ENCODE data around the gene MRPS23. TPM values are rescaled to one million over a fixed set of nuclear protein-coding genes. Genes with fewer than 3 reads are reported as not detected.

Gene MRPS23
- total and polyA plus RNA-seq, 2 of the 8 experiments (the other 6 are each of a cell fraction or from before 2014, with no cell fraction given): 38.6 to 60.4 TPM

DNA sequence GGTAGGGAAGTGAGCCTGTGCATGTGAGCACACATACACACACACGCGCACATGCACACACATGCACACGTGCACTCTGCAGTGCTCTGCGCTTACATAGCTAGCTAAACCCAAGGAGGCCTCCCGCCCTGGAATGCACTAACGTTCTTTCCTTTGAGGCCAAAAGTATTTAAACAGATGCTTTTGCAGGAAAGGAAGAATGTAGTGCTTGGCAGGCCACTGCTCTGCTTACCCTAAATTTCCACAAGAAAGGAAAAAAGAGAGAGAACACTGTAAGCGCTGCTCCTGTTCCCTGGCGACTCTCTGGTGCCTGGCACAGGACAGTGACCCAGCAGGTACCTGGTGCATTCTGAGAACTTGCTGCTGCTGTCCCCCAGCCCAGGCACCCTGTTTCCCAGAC lies 31.3 kb upstream of the MRPS23 start:
- ChIA-PET CTCF (ENCODE audit: partially characterized antibody) (interaction anchor here (1.6 to 20.7 kb wide), 4 partner anchors 11 to 27 kb away, joined by 4 to 221 read pairs (median 107); no protein-coding TSS in a partner anchor), POLR2A (ENCODE audit: partially characterized antibody) (interaction anchor here (0.9 to 4.2 kb wide), 10 partner anchors 10 to 120 kb away, joined by 3 to 15 read pairs (median 4); partner anchors contain the start of gene VEZF1)
- H3K9ac ChIP-seq (replicated peaks in 1 of 4; ENCODE audit: extremely low read depth in 1 of 4, low read depth in 3 of 4, low read length in 3 of 4): no peak overlapping the region

More for the DNA sequence above, 31.3 kb upstream of the MRPS23 start:
- peaks cover 21 to 41% (median 24%) of the 10 kb centered on the region in 4 experiments for H3K4me1 ChIP-seq (replicated peaks in 1 of 4; ENCODE audit: control insufficient read depth in 3 of 4, insufficient read depth in 4 of 4, low read length in 3 of 4)
- no peaks in the 10 kb centered on the region for H3K79me2 ChIP-seq (ENCODE audit: control insufficient read depth in 1 of 2, insufficient read depth in 2 of 2, low read length in 2 of 2)
- peak overlapping the region; percentile 93; the same call in 1 of the 2 replicates for H2BK5ac ChIP-seq (ENCODE audit: low read depth, low read length)
- TF ChIP-seq FOSL1 (IDR thresholded peaks at IDR 0.05; ENCODE audit: insufficient read depth, low read depth, low read length): no peak
- TF ChIP-seq TEAD4 (IDR thresholded peaks at IDR 0.05; ENCODE audit: low read depth, low read length): peak; percentile 83
- H3K9me3 ChIP-seq (ENCODE audit: insufficient read depth in 2 of 2, low read depth in 1 of 2, low read length in 1 of 2): no peaks in the 10 kb centered on the region
- H3K4me2 ChIP-seq (ENCODE audit: insufficient read depth in 1 of 2, low read depth in 2 of 2, low read length in 2 of 2): peak overlapping the region; percentile 29 to 50
- peak overlapping the region; percentile 93 for H2BK20ac ChIP-seq (ENCODE audit: low read length)
- H3K23me2 ChIP-seq (ENCODE audit: low read depth, low read length): peaks cover 2% of the 10 kb centered on the region; the same call in 1 of the 2 replicates
- H4K8ac ChIP-seq (ENCODE audit: extremely low read depth, insufficient read depth, low read length): peak overlapping the region; percentile 30; the same call in 1 of the 2 replicates
- peak overlapping the region; percentile 98 for H2AK5ac ChIP-seq (ENCODE audit: low read depth, low read length)
- H3K79me1 ChIP-seq (ENCODE audit: low read depth, low read length): no peaks in the 10 kb centered on the region
- H3K4me3 ChIP-seq (ENCODE audit: extremely low read depth in 1 of 4, insufficient read depth in 2 of 4, low read depth in 3 of 4, low read length in 4 of 4): no peak overlapping the region
- H3K27me3 ChIP-seq (replicated peaks in 1 of 4; ENCODE audit: control insufficient read depth in 3 of 4, extremely low read depth in 1 of 4, insufficient read depth in 3 of 4, low read length in 3 of 4): peaks cover 0 to 9% (median 4%) of the 10 kb centered on the region in 4 experiments; a peak in 2 of 7 replicates
- H2BK15ac ChIP-seq (ENCODE audit: low read length): peak overlapping the region; percentile 100; the same call in 1 of the 2 replicates
- no peak for DNase-seq (ENCODE audit: low read depth in 1 of 2, low spot score in 2 of 2)
- WGBS, 2 experiments (ENCODE audit: extremely low coverage in 1 of 2, insufficient coverage in 1 of 2, insufficient read length in 1 of 2, insufficient replicate concordance in 2 of 2, low coverage in 1 of 2, low lambda C conversion rate in 2 of 2, missing lambda C conversion rate in 1 of 2): 45% methylated on average over 8 of the region's 8 CpGs; no CpG with 5 or more reads in 1 of the 2 experiments
- H3K27ac ChIP-seq (ENCODE audit: low read depth, low read length): no peak overlapping the region
- no peaks in the 10 kb centered on the region for H4K20me1 ChIP-seq (replicated peaks in 1 of 2; ENCODE audit: control insufficient read depth in 1 of 2, insufficient read depth in 2 of 2, low read length in 2 of 2)
- no peak overlapping the region for H3K23ac ChIP-seq (ENCODE audit: insufficient read length)
- H4K5ac ChIP-seq (ENCODE audit: insufficient read length, low read depth, low read length): peak overlapping the region; percentile 31
- H3K36me3 ChIP-seq (ENCODE audit: control insufficient read depth in 2 of 4, insufficient read depth in 4 of 4, low read length in 3 of 4): no peaks in the 10 kb centered on the region
- H3K56ac ChIP-seq (replicated peaks; ENCODE audit: insufficient read length, low read depth, low read length): peak overlapping the region; percentile 14
- H3K4ac ChIP-seq (replicated peaks; ENCODE audit: insufficient read length, low read depth, low read length): no peak overlapping the region
- H2AFZ ChIP-seq (ENCODE audit: low read length): no peak overlapping the region
- no peak overlapping the region for H3K14ac ChIP-seq (ENCODE audit: insufficient read length)
- H4K91ac ChIP-seq (replicated peaks; ENCODE audit: insufficient read length, low read length): peak overlapping the region; percentile 97
- peak overlapping the region; percentile 99 for H2BK12ac ChIP-seq (ENCODE audit: low read depth, low read length)
- peak overlapping the region; percentile 94 for H3K18ac ChIP-seq (ENCODE audit: extremely low read depth, low read length)
- peak overlapping the region; percentile 56 for H2BK120ac ChIP-seq (replicated peaks; ENCODE audit: low read depth, low read length)
- FAIRE-seq: no peak
